GM21423 (cell line): Measurements from ENCODE around the gene AGO1.
A peak's percentile ranks its signal among the peaks of the same experiment; 100 is the strongest.
"Not testable (repeated sequence)": the region's sequence is repeated elsewhere in the genome, so short reads cannot be mapped to it uniquely, and the experiment has no call there.

ENCODE experiments used
- ATAC-seq: cut with Tn5 transposase; IDR thresholded peaks from one replicate; pipeline ENCODE4 v1.9.1; 2021; ENCODE audit warnings: mild to moderate bottlenecking, moderate library complexity; ENCODE audit not compliant: unreplicated experiment

The AGO1 gene

GRCh38 chr1:35869245-35869950 is 13.6 kb upstream of the AGO1 start:
- not testable (repeated sequence) for ATAC-seq

GRCh38 chr1:35870651-35871309 is 12.2 kb upstream of the AGO1 start:
- ATAC-seq, result no peak

GRCh38 chr1:35873243-35873750 is 9.7 kb upstream of the AGO1 start:
- ATAC-seq, result no peak

- ATAC-seq, result not testable (repeated sequence)
Observed at GRCh38 chr1:35874115-35874514, 8.9 kb upstream of the AGO1 start.

- no peak for ATAC-seq
Observed at GRCh38 chr1:35876988-35877387, 6.0 kb upstream of the AGO1 start.

- no peak for ATAC-seq
Observed at GRCh38 chr1:35881850-35882273, 1.1 kb upstream of the AGO1 start.

- ATAC-seq, result no peak
Observed at GRCh38 chr1:35882586-35882944, 444 bp upstream of the AGO1 start.

GRCh38 chr1:35883635-35884101 is 659 bp downstream of the AGO1 start:
- ATAC-seq, result no peak

- no peak for ATAC-seq
Observed at GRCh38 chr1:35884934-35885333, 1.9 kb downstream of the AGO1 start.

- no peak for ATAC-seq
Observed at GRCh38 chr1:35885961-35886558, 3.1 kb downstream of the AGO1 start.

GRCh38 chr1:35886577-35887431 is 3.8 kb downstream of the AGO1 start:
- ATAC-seq, result no peak

GRCh38 chr1:35887508-35887907 is 4.5 kb downstream of the AGO1 start:
- ATAC-seq, result no peak

- ATAC-seq, result no peak
Observed at GRCh38 chr1:35888255-35888654, 5.2 kb downstream of the AGO1 start.

- ATAC-seq, result not testable (repeated sequence)
Observed at GRCh38 chr1:35888981-35889380, 6.0 kb downstream of the AGO1 start.

- ATAC-seq, result no peak
Observed at GRCh38 chr1:35893051-35893879, 10.3 kb downstream of the AGO1 start.

GRCh38 chr1:35894183-35894582 is 11.2 kb downstream of the AGO1 start:
- peak; percentile 49 for ATAC-seq

- no peak for ATAC-seq
Observed at GRCh38 chr1:35894656-35895055, 11.6 kb downstream of the AGO1 start.

- no peak for ATAC-seq
Observed at GRCh38 chr1:35899941-35900340, 16.9 kb downstream of the AGO1 start.

- ATAC-seq, result no peak
Observed at GRCh38 chr1:35901235-35901634, 18.2 kb downstream of the AGO1 start.

- no peak for ATAC-seq
Observed at GRCh38 chr1:35902671-35903070, 19.7 kb downstream of the AGO1 start.
